Gastroesophageal sphincter (tissue), 4 donors: ENCODE results near the gene RPUSD3. TPM values are rescaled to one million over a fixed set of nuclear protein-coding genes. Genes with fewer than 3 reads are reported as not detected.
A peak's percentile ranks its signal among the peaks of the same experiment; 100 is the strongest.

Source experiments
- ATAC-seq: fragments of 150-250 bp; one replicate; pipeline ENCODE4 v1.9.1; 2016; ENCODE audit warnings: mild to moderate bottlenecking, moderate library complexity
- H3K27ac ChIP-seq, 4 donors: fragments of 200-600 bp; sonication (generic) in 3 of 4; 1 replicate in 3 of 4; 2 replicates in 1 of 4; pipeline ENCODE4 v1.5.1; 2016 to 2019
- H3K27me3 ChIP-seq: fragments of 200-600 bp; sonication (generic); one replicate; pipeline ENCODE4 v1.5.1; 2019
- H3K36me3 ChIP-seq, 2 donors: fragments of 200-600 bp; sonication (generic); one replicate each; pipeline ENCODE4 v1.5.1; 2019; ENCODE audit warnings: control low read depth in 1 of 2
- H3K4me1 ChIP-seq, 3 donors: fragments of 200-600 bp; sonication (generic); 1 replicate in 2 of 3; 2 replicates in 1 of 3; pipeline ENCODE4 v1.5.1; 2016 to 2019; ENCODE audit warnings: control low read depth in 2 of 3
- H3K4me3 ChIP-seq, 2 donors: fragments of 200-600 bp; sonication (generic); one replicate each; pipeline ENCODE4 v1.5.1; 2019; ENCODE audit warnings: mild to moderate bottlenecking in 1 of 2, moderate library complexity in 1 of 2
- H3K9me3 ChIP-seq, 3 donors: fragments of 200-600 bp; sonication (generic); one replicate each; pipeline ENCODE4 v1.5.1; 2017 to 2019; ENCODE audit warnings: control low read depth in 2 of 3
- EP300 ChIP-seq: sonication (generic); formaldehyde crosslinking; IDR thresholded peaks from one replicate; pipeline ENCODE4 v1.6.1; 2017; ENCODE audit warnings: antibody characterized with exemption, mild to moderate bottlenecking
- POLR2A ChIP-seq, 2 donors: fragments of 450-650 bp; IDR thresholded peaks; one replicate each; pipeline ENCODE4 v1.6.1; 2017; ENCODE audit warnings: antibody characterized with exemption in 2 of 2, mild to moderate bottlenecking in 2 of 2, moderate library complexity in 1 of 2
- POLR2AphosphoS5 ChIP-seq: sonication (generic); formaldehyde crosslinking; IDR thresholded peaks from one replicate; pipeline ENCODE4 v1.6.1; 2017; ENCODE audit warnings: antibody characterized with exemption
- WGBS, 2 donors: methylation state at CpG; one replicate each; pipeline ENCODE4 v1.1.5; 2018; ENCODE audit warnings: low coverage in 1 of 2; 5-methylcytosine and 5-hydroxymethylcytosine counted together
- total RNA-seq, 4 donors: library from RNA; depleted of rRNA; stranded (reverse); fragments of >200 nt; gene quantifications; one replicate each; pipeline ENCODE4 v1.1.0, GENCODE V29; 2016
- TF ChIP-seq, protein P1 (sequence below), 4 experiments: fragments of 200-600 bp in 2 of 4; fragments of 450-650 bp in 2 of 4; sonication (generic) in 1 of 4; IDR thresholded peaks; one replicate each; pipeline ENCODE4 v1.5.1; 2017 to 2019; ENCODE audit warnings: antibody characterized with exemption in 4 of 4, mild to moderate bottlenecking in 2 of 4, moderate library complexity in 2 of 4

RPUSD3 gene, protein sequence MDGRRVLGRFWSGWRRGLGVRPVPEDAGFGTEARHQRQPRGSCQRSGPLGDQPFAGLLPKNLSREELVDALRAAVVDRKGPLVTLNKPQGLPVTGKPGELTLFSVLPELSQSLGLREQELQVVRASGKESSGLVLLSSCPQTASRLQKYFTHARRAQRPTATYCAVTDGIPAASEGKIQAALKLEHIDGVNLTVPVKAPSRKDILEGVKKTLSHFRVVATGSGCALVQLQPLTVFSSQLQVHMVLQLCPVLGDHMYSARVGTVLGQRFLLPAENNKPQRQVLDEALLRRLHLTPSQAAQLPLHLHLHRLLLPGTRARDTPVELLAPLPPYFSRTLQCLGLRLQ
- 10 to 100 TPM; 23.7 to 43.1 (median 32.6) TPM for total RNA-seq

DNA sequence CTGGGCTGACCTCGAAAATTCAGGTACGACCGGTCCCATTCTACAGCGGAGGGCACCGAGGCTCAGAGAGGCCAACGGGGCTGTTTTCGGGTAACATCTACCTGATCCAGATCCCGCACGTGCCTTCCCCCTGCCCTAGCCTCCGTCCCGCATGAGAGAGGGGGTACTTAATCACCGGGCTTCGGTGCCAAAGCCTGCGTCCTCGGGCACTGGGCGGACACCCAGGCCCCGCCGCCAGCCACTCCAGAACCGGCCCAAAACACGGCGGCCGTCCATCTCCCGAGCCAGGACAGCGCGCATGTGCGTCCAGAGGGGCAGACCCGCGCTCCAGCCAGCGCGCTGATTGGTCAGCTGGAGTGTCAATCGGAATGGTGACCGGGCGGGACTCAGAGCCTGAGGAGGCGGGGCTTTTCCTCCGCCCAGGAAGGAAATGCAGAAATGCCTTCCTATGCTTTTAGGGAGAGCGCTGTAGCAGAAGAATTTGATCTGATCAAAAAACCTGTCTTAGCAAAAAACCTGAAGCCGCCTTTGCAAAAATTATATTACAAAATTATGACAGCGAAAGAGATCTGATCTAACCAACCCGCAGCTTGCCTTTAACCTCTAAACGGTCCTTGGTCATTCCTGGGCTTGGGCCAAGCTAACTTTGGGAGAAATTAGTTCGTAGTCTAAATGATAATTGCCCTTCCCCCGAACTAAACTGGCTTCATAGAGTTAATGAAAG lies at the start of gene RPUSD3:
TSS of gene RPUSD3 (minus strand) at position 294 of the 724 bp plus-strand sequence. CDS start at position 276, 18 bp downstream.
- H3K4me1 ChIP-seq: peaks cover 0 to 25% (median 0%) of the 10 kb centered on the region in 3 donors
- no peaks in the 10 kb centered on the region for H3K27me3 ChIP-seq
- H3K36me3 ChIP-seq: peaks cover 0 to 32% of the 10 kb centered on the region in 2 donors
- WGBS, 2 donors: 0% methylated on average over 4 to 16 of the region's 42 CpGs
- no peaks in the 10 kb centered on the region for H3K9me3 ChIP-seq
- ATAC-seq: peak; percentile 100
- TF ChIP-seq EP300 (no peak), POLR2AphosphoS5 (peak; percentile 66), POLR2A (IDR thresholded peaks at IDR 0.05) (peak in 1 of 2 donors; percentile 62)
- TF ChIP-seq, protein P1, sequence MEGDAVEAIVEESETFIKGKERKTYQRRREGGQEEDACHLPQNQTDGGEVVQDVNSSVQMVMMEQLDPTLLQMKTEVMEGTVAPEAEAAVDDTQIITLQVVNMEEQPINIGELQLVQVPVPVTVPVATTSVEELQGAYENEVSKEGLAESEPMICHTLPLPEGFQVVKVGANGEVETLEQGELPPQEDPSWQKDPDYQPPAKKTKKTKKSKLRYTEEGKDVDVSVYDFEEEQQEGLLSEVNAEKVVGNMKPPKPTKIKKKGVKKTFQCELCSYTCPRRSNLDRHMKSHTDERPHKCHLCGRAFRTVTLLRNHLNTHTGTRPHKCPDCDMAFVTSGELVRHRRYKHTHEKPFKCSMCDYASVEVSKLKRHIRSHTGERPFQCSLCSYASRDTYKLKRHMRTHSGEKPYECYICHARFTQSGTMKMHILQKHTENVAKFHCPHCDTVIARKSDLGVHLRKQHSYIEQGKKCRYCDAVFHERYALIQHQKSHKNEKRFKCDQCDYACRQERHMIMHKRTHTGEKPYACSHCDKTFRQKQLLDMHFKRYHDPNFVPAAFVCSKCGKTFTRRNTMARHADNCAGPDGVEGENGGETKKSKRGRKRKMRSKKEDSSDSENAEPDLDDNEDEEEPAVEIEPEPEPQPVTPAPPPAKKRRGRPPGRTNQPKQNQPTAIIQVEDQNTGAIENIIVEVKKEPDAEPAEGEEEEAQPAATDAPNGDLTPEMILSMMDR (IDR thresholded peaks at IDR 0.05): no peak
- H3K27ac ChIP-seq: peak within 1 kb of the TSS; percentile 77 to 93 (median 88)
- peak within 1 kb of the TSS; percentile 58 to 79 for H3K4me3 ChIP-seq

DNA sequence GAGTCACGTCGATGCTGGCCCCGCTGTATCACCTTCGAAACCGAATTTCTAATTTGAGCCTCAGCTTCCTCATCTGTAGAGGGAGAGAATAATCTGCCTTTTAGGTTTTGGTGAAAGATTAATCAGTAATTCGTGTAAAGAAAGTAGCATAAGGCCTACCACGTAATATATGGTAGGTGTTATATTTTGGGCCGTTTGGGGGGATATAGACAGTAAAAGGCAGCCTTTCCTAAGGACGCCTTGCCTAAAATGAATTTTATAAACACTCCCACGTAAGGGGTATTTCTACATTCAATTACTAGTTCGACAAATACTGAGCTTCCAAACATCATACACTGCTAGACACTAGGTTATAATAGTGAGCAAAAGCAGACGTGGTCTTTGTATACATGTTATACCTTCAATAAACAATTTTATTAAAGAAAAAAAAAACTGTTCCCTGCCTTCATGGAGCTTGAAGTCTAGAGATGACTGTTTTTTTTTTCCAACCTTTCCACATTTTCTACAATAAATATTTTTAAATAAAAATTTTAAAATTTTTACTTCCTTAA lies 47.3 kb upstream of the RPUSD3 start:
- Histone ChIP-seq H3K36me3 (peaks cover 0 to 16% of the 10 kb centered on the region in 2 donors), H3K27ac (peak overlapping the region; percentile 95 to 99 (median 98)), H3K4me3 (peak overlapping the region; percentile 91), H3K4me1 (peaks cover 0 to 39% (median 0%) of the 10 kb centered on the region in 3 donors), H3K27me3 (no peaks in the 10 kb centered on the region), H3K9me3 (no peaks in the 10 kb centered on the region)
- TF ChIP-seq POLR2A (IDR thresholded peaks at IDR 0.05): no peak
- no peak for TF ChIP-seq POLR2AphosphoS5
- no peak for TF ChIP-seq EP300
- TF ChIP-seq, protein P1 (IDR thresholded peaks at IDR 0.05): no peak
- no peak for ATAC-seq
- WGBS, 2 donors: 5 to 13% methylated on average over 7 to 12 of the region's 12 CpGs

DNA sequence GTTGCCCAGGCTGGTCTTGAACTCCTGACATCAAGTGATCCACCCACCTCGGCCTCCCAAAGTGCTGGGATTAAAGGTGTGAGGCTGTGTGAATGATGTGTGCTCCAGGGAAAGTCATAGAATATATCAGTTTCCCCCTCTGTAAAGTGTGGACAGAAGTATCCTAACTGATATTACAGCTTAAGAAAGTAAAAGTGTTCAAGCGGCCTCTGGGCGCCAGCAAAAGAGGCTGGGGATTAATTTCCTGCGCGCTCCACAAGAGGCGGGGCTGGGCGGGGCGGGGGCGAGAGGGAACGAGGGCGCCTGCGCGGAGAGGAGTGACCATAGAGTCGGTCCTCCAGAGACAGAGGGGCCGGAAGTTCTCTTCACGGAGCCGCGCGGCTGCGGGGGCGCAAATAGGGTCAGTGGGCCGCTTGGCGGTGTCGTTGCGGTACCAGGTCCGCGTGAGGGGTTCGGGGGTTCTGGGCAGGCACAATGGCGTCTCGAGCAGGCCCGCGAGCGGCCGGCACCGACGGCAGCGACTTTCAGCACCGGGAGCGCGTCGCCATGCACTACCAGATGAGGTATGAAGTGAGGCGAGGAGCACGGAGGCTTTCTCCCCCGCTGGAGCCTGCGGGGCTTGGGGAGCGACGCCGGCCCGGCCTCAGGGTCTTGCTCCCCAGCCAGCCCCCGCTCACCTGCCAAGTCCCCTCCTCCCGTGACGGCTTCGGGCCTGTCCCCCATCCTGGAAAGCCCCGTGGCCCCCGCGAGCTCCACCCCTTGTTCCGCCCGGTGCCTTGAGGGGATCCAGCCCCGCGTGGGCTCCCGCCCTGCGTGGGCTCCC lies 46.7 kb upstream of the RPUSD3 start, which contains the start of gene JAGN1:
TSS of gene JAGN1 (plus strand) at position 362 of the 823 bp plus-strand sequence. CDS start at position 475, 113 bp downstream.
- peaks cover 0 to 39% (median 0%) of the 10 kb centered on the region in 3 donors for H3K4me1 ChIP-seq
- peaks cover 0 to 16% of the 10 kb centered on the region in 2 donors for H3K36me3 ChIP-seq
- ATAC-seq: peak; percentile 96
- TF ChIP-seq, protein P1 (IDR thresholded peaks at IDR 0.05): no peak
- TF ChIP-seq POLR2A (IDR thresholded peaks at IDR 0.05) (peak; percentile 88 to 92), POLR2AphosphoS5 (peak; percentile 96)
- peak within 1 kb of the TSS; percentile 91 for H3K4me3 ChIP-seq
- H3K9me3 ChIP-seq: no peaks in the 10 kb centered on the region
- H3K27me3 ChIP-seq: no peaks in the 10 kb centered on the region
- H3K27ac ChIP-seq: peak within 1 kb of the TSS; percentile 95 to 99 (median 98)
- WGBS, 2 donors: 0 to 11% methylated on average over 3 to 6 of the region's 62 CpGs

DNA sequence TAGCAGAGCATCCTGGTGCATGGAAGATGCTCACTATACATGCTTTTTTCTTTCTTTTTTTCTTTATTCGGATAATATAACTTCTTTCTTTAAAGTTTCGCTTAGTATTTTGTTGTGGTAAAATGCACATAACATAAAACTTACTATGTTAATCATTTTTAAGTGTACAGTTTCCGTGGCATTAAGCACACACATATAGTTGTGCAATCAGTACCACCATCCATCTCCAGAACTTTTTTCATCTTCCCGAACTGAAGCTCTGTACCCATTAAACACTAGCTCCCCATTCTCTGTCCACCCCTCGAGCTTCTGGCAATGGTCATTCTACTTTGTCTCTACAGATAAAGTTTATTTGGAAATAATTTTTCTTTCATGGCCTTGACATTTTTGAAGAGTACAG lies 45.6 kb upstream of the RPUSD3 start:
- Histone ChIP-seq H3K4me3 (no peak overlapping the region), H3K27me3 (no peaks in the 10 kb centered on the region), H3K4me1 (peaks cover 0 to 39% (median 0%) of the 10 kb centered on the region in 3 donors), H3K9me3 (no peaks in the 10 kb centered on the region), H3K27ac (peak overlapping the region in 2 of 4 donors; percentile 97 to 99), H3K36me3 (peaks cover 0 to 16% of the 10 kb centered on the region in 2 donors)
- ATAC-seq: no peak
- TF ChIP-seq EP300: no peak
- TF ChIP-seq POLR2A (IDR thresholded peaks at IDR 0.05): no peak
- TF ChIP-seq, protein P1 (IDR thresholded peaks at IDR 0.05): no peak
- TF ChIP-seq POLR2AphosphoS5: no peak
- 74 to 76% methylated on average over 5 of the region's 5 CpGs for WGBS, 2 donors
